Ecto neural progenitor cell (in vitro differentiated cells): Measurements from ENCODE around the gene EMC7.
"Not testable (repeated sequence)": the region's sequence is repeated elsewhere in the genome, so short reads cannot be mapped to it uniquely, and the experiment has no call there.

Experiments
- DNase-seq: peaks from one replicate; pipeline ENCODE4 v3.0.0-alpha.2; 2018; ENCODE audit warnings: low spot score

The EMC7 gene

GRCh38 chr15:34085746-34086145 lies 15.9 kb downstream of the EMC7 start:
- DNase-seq, result no peak

- no peak for DNase-seq
These were observed 17.6 kb downstream of the EMC7 start for GRCh38 chr15:34084086-34084485.

- no peak for DNase-seq
These were observed 21.8 kb downstream of the EMC7 start for GRCh38 chr15:34079904-34080303.

GRCh38 chr15:34078900-34079299 lies 22.8 kb downstream of the EMC7 start:
- DNase-seq, result no peak

GRCh38 chr15:34076785-34077184 lies 24.9 kb downstream of the EMC7 start:
- DNase-seq, result no peak

- no peak for DNase-seq
These were observed 31.7 kb downstream of the EMC7 start for GRCh38 chr15:34070003-34070402.

- DNase-seq, result no peak
These were observed 35.7 kb downstream of the EMC7 start for GRCh38 chr15:34065941-34066340.

GRCh38 chr15:34065261-34065660 lies 36.4 kb downstream of the EMC7 start:
- DNase-seq, result no peak

GRCh38 chr15:34064438-34064837 lies 37.2 kb downstream of the EMC7 start:
- DNase-seq, result no peak

GRCh38 chr15:34059946-34060345 lies 41.7 kb downstream of the EMC7 start:
- DNase-seq, result no peak

- no peak for DNase-seq
These were observed 42.2 kb downstream of the EMC7 start for GRCh38 chr15:34059476-34059875.

GRCh38 chr15:34056911-34057310 lies 44.8 kb downstream of the EMC7 start:
- no peak for DNase-seq

GRCh38 chr15:34055868-34056595 lies 45.6 kb downstream of the EMC7 start:
- DNase-seq, result no peak

GRCh38 chr15:34054081-34054707 lies 47.5 kb downstream of the EMC7 start:
- no peak for DNase-seq

GRCh38 chr15:34050385-34050784 lies 51.3 kb downstream of the EMC7 start:
- DNase-seq, result not testable (repeated sequence)

GRCh38 chr15:34049112-34049511 lies 52.5 kb downstream of the EMC7 start:
- no peak for DNase-seq

- DNase-seq, result no peak
These were observed 53.5 kb downstream of the EMC7 start for GRCh38 chr15:34047893-34048775.

GRCh38 chr15:34046471-34047145 lies 55.1 kb downstream of the EMC7 start:
- no peak for DNase-seq

GRCh38 chr15:34043813-34044212 lies 57.8 kb downstream of the EMC7 start:
- DNase-seq, result no peak

GRCh38 chr15:34043391-34043790 lies 58.3 kb downstream of the EMC7 start:
- no peak for DNase-seq

- no peak for DNase-seq
These were observed 61.9 kb downstream of the EMC7 start for GRCh38 chr15:34039790-34040113.
